Umbilical cord (tissue), 2 donors: ENCODE results near the gene DQX1. TPM values are rescaled to one million over a fixed set of nuclear protein-coding genes. Genes with fewer than 3 reads are reported as not detected.
A peak's percentile ranks its signal among the peaks of the same experiment; 100 is the strongest.

Experiments used
- DNase-seq: peaks from one replicate; pipeline ENCODE4 v3.0.0-alpha.2; 2015; ENCODE audit warnings: low spot score
- total RNA-seq: library from RNA; depleted of rRNA; stranded (reverse); fragments of >200 nt; gene quantifications from one replicate; pipeline ENCODE4 v1.2.3, GENCODE V29; 2014; ENCODE audit warnings: low replicate concordance; ENCODE audit not compliant: insufficient read depth

DQX1 gene
- total RNA-seq, 1 donor from 2014 or later, result 0.24 TPM

DNA sequence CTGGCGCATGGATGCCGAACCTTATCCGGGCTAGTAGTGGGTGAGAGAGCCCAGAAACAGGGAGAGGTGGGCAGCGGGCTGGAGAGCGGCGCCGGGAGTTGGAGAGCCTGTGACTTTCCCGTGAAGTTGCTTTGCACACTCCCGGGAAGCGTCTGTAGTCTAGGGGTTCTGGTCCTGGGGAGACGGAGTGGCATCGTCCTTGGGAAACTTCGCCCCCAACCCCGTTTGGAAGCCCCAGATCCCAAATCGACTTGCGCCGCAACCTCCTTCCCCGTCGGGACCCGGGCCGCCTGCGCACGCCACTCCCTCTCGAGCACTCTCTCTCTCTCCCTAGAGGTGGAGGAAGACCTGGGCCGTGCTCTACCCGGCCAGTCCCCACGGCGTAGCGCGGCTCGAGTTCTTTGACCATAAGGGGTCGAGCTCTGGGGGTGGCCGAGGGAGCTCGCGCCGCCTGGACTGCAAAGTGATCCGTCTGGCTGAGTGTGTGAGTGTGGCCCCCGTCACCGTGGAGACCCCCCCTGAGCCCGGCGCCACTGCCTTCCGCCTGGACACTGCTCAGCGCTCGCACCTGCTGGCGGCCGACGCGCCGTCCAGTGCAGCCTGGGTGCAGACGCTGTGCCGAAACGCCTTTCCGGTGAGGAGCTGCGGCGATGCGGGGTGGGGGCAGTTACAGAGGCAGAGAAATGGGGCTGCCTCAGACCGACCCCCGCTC, 28.9 kb upstream of the DQX1 start:
- no peak for DNase-seq

DNA sequence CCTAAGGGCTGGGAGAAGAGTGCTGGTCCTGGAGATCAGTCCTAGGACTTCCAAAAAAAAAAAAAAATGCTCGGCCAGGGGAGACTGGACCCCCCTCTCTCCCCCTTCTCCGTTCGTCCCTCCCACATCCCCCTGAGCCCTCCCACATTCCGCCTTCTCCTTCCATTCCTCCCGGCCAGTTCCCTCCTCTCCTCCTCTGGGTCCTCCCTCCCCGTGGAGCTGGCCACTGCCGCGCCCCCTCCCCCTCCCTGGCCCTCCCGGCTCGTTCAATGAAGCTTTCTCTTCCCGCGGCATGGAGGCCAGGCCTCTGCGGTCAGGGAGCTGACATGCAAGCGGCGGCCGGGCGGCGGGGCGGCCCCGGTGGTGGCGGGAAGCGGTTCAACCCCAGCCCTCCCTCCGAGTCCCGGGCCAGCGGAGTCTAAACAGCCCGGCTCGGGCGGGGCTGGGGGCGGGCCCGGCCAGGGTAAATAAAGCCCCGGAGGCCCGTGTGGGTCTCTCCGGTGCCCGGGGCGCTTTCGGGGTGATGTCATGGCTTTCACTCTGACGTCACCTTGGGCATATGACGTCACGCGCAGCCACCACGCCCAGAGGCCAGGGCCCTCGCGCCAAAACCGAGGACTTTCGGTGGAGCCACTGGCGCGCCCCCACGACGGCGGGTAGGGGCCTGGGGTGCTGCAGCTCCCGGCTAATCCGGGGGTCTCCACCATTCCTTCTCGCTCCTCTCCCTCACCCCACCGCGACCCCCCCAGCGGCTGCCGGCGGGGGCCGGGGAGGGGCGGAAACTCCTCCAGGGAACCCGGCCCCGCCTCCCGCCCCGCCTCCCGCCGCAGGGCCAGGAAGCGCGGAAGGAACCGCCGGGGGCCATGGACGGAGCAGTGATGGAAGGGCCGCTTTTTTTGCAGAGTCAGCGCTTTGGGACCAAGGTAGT, 28.1 kb upstream of the DQX1 start, which contains the start of the genes DOK1 and LOXL3:
DOK1 (plus strand) TSS at position 829 of the 928 bp plus-strand sequence; CDS start at position 864, 35 bp downstream.
LOXL3 (minus strand) TSS at position 51 of the 928 bp plus-strand sequence. CDS start 1,308 bp downstream, outside the sequence.
- peak; percentile 96 for DNase-seq

DNA sequence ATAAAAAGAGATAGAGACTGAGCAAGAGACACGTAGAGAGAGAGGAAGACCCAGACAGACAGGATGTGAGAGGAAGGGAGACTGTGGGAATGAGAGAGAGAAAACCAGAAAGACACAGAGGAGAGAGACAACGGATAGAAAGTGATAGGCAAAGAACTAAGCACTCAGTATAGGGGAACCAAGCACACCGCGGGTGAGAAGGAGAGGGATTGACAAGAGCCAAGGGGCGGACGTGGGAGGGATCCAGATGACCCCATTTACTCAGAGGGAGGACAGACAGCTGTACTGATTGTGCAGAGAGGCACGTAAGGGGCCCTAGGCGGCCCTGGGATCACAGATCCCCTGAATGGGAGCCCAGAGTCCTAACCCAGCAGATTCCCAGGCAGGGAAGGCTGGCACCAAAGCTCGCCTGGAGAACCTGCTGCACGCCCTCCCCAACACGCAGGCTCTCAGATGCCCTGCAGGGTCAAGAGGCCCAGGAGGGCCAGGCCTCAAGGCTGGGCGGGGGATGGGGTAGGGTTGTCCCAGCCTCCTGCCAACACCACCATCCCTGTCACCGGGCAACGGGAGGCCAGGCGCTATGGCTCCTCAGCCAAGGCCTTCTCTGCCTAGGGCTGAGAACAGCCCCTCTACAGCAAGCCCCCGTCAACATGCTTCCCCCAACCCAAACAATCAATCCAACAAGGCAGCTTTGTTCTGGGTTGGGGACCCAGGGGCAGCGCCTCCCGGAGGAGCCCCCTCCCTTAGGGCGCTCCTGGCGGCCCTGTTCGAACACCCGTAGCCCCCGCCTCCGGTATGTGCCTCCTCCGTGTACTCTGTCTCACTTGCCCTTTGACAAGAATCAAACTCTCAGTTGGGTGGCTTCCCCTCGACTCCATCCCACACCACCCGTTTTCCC, 27.1 kb upstream of the DQX1 start:
- peak; percentile 69 for DNase-seq

DNA sequence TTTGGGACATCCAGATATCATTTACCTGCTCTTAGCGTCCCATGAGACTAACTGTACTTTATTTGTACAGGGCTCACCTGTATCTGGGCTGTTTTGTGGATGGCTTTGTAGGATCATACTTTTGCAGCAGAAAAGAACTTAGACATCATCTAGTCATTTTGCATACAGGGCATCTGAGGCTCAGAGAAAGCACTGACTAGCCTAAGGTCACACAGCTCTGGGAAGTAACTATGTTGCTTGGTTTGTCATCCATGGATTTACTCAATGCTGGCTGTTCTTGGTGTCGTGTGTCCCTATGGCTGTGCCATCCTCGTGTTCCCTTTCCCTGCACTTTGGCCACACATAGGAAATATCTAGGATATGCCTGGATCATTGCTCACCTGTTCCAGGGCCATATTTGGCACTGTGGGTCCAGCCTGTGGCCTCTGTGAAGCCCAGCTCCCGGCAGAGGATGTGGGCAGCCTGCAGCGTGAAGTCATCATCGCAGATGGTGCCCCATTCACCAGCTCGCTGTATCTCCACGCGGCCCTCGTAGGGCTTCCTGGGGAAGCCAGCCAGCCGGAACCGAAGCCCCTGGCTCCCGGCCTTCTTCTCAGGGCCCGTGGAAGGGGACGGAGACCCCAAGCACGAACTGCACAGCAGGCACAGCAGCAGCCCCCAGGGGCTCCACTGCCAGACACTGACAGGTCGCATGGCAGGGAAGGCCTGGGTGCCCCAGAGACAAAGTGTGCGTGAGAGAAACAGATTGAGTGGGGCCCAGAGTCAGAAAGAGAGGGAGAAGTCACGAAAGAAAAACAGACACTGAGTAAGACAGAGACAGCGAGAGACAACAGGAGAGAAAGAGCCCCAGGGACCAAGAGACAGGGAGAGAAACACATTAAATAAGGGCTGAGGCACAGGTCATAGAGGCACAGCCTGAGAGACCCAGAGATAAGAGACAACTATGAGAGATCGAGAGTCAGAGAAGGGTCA, 26.2 kb upstream of the DQX1 start:
- DNase-seq, result no peak

DNA sequence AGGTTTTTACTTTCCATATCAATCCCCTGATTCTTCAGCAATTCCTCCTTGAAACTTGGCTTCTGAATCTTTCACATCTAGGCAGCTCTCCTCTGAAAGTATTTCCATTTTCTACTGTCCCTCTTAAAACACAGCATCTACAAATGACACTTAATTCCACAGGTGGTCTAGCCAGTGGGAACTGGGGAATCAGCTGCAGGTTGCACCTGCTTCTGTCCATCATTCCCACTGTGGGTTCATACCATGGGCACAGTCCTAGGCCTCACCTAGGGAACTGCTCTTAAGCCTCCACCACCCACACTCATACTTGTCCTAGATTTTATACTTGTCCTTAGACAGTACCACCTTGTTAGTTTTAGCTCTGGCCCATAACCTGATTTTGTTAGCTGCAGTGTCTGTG, 25.5 kb upstream of the DQX1 start:
- DNase-seq, result no peak

DNA sequence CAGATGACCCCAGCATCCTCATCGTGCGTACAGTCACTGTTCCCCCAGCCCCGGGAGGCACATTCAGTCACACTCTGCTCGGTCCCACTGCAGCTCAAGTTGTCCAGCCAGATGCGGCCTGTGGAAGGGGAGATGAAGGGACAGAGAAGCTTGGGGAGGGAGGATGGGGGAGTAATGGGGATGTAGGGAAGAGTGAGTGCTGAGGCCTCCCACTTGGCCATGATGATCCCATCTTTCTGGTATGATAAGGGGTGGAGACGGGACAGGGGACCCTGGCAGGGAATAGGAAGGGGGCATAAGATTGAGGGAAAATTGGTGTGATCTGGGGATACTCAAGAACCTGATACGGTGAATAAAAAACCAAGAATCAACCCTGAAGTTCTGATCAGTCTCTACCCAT, 24.2 kb upstream of the DQX1 start:
- no peak for DNase-seq

DNA sequence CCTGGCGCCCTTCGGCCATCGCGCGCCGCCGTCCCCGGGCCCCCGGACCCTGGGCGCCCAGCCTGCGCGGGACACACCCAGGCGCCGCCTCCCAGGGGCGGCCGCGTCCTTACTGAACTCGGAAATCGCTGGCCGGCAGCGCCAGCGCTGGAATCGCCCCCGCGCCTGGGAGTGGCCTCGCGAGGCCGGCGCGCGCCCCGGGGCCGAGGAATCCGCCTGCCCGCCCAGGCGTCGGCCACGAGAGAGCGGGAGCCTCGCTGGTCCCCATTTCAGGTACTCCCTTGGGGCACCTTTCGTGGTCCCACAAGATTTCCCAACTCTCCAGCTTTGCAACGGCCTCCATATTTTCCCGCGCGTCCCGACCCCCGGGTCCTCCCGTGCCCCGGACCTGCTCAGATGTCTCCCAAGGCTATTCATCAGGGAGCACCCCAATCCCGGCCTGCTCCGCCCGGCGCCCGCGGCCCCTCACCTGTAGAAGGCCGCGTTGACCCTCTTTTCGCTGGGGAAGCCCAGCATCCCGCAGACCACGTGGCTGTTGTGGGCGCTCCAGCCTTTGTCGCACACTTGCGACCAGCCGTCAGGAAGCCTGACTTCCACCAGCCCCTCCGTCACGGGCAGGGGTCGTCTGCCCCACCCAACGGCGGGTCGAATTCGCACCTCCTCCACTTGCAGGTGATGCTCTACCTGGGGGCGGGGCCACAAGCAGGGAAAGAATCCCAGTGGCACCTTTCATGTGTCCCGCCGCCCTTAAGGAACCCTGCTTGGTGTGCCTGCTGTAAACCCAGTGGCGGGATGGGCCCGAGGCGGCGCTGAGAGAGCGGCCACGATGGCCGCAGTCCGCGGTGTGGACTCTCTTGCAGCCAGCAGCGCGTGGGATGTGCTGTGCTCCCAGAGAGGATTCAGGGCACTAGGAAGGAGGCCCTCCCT, 23.1 kb upstream of the DQX1 start:
- peak; percentile 75 for DNase-seq

DNA sequence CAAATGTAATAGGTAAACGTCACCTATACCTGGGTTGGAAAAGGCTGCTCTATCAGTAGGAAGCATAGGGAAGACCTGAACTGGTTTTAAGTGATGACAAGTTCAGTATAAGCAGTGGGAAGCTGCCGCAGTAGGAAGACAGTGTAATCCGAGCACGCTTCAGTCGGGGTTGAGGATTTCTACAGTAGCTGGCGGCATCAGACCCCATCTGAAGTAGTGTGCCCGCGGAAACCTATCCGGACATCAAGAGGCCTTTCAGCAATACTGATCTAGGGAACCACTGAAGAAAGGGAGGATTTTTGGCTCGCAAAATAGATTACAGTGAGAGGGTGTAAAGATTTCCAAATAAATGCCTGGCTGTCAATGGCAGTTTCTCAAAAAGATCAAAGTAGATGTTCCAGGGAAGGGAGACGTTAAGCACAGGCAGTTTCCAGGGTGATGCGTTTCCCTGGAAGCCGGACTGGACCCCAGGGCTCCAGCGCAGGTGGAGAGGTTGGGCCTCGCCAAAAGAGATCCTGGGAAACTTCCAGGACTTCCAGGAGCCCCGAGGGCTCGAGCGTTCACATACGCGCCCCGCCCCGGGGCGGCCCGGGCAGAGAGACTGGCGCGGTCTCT, 22.4 kb upstream of the DQX1 start:
- no peak for DNase-seq

DNA sequence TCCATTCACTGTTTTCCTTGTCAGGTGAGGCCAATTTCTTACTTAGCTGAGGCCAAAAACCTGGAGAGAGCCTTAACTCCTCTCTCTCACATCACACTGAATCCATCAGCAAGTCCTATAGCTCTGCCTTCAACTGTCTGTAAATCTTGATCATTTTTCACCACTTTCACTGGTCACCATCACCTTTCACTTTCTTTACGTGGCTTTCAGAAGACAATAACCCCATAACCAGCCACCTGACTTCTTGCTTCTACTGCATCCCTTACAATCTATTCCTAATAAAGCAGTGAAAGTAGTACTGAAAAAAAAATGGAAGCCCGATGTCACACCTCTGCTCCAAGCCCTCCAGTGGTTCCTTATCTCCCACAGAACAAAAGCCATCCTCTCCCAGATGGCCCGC, 20.0 kb upstream of the DQX1 start:
- no peak for DNase-seq

DNA sequence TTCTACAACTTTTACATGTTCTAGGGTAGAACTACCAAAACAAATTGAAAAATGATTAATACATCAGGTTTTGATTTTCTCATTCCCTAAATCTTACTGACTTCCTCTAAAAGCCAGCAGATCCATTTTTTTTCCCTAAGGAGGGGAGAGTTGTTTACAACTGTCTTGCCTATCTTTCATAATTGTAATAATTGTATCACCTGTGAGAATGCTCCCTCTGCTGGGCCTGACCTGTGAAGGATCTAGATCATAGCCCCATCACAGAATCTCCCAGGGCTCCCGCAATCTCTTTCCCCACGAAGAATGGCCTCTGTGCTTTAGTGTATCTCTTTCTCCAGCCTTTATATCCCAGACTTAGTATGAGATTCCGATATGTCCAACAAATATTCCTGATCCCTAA, 18.6 kb upstream of the DQX1 start:
- no peak for DNase-seq

DNA sequence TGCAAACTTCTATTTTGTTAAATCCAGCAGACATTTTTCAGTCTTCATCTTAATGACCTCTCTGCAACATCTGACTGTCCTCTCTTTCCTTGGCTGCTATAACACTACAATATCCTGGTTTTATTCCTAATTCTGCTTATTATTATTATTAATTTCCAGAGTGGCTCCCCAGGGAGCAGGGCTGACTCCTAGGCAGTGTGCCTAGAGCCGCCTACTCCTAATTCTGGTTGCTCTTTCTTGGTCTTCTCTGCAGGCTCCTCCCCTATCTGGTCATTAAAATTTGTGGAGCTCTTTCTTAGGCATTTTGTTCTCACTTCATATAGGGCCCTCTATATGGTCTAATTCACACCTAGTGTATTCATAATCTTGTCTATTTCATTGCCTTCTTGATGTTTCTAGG, 16.9 kb upstream of the DQX1 start:
- DNase-seq, result no peak

DNA sequence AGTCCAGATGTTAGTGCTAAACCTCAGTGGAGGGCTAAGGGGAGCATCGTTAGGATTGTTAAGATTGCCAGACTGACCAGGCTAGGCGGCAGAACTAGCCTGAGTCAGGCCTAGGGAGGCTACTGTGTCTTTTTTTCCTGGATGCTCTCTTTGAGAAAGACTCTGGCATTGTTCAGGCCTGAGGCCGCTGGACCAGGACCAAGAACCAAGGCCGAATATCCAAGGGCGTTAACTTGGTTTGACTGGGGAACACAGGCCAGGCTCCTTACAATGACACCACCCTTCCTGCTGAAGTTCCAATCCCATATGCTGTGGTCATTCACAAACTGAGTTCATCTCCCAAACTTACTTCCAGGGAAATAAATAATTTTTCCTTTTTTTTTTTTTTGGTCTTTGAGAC, 14.3 kb upstream of the DQX1 start:
- no peak for DNase-seq

DNA sequence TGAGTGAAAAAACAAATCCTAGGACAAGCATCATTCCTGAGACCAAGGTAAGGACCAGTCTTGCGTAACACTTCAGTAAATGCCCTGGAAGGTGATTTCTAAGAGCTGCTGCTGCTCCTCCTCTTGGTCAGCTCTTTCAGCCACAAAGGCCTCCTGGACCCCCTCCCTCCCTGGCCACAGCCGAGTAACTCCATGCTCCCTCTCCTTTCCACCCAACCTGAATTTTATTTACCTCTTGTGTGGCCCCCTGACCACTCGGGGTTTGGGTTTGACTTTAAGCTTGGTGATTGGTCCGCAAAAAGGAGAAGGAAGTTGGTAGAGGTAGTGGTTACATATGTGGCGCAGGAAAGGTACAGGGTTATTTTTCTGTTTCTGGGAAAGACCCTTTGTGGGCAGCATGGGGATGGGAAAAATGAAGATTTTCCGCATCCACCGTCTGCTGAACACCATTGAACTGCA, 12.9 kb upstream of the DQX1 start:
- no peak for DNase-seq

DNA sequence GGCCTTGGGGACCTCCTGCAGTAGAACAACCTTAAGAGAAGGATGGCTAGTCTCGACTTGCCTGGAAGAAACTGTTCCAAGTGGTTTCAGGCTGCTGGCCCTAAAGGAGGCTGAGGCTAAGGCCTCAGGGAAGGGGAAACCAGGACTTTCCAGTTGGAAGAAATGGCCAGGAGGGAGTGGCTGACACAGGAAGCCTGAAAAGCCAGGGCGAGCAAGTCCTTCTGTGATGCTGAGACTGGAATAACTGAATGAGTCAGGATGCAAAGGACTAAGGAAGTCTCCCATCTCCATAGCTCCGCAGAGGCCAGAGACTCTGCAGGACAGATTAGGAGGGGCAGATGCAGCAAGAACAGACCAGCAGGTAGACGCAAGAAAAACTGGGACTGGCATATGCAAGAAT, 11.1 kb upstream of the DQX1 start:
- no peak for DNase-seq

DNA sequence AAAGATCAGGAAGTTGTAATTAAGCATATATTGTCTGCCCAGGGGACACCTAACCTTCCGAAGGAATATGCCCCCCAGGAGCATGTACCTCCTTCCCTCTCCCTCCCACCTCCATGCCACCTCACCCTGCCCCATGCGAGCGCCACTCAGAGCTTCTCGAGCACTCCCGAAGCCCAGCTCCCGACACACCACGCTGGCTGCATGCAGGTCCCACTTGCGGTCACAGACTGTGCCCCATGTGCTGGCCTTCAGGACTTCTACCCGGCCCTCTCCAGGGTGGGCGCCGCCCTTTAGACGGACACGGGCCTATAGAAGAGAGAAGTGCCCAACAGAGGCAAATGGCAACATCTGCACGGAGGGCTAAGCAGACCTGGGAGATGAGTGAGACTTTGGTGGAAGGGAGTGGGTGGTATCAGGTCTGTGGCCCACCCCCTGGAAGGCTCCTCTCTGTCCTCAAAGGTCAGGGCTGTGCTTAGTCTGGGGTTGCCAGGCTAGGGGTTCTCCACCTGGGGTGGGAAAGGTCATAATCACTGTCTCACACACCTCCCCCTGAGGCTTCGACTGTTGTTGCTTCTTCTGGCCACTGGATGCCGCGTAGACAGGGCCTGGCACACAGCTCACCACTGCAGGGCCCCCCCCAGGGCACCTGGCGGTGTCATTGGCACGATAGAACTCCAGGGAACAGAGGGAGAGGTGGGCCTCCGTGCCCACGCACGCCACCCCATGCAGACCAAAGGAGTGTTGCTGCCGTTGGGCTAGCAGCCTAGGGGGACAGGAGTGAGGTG, 10.3 kb upstream of the DQX1 start:
- DNase-seq, result no peak

DNA sequence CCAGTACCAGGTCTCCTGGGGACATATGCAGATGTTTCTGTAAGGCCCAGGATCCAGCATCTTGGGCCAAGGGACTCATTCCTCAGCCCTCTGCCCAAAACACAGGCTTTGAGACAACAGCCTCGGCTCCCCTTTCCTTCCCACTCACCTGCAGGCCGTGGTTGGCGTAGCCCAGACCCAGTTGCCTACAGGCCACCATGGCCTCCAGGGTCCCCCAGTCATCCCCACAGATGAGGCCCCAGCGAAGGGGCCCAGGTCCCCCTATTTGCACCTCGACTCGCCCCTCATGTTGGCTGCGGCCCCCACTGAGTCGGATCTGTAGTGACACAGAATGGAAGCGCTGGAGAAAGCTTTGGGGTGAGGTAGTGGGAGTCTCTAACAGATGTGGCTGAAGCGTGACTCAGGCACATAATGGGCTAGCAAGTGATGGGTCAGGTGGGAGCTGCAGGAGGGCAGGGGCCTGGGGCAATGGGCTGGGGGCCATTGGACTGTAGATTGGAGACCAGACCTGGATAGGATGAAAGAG, 9.5 kb upstream of the DQX1 start:
- DNase-seq, result no peak

DNA sequence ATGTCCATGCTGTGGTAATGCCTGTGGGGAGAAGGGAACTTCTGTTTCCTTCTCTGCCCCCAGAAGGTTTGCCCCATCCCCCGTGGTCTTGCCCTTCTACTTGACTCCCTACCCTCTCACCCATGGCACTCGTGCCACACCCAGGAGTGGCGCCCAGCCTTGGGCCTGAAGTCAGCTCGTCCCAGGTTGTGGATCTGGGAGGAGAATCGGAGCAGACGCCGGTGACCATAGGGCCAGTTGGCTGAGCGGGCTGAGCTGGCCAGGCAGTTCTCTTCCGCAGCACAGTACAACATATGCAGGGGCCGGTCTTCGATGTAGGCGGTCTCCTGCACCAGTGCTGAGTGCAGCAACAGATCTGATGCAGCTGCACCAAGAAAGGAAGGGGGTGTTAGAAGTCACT, 8.4 kb upstream of the DQX1 start:
- DNase-seq, result no peak

DNA sequence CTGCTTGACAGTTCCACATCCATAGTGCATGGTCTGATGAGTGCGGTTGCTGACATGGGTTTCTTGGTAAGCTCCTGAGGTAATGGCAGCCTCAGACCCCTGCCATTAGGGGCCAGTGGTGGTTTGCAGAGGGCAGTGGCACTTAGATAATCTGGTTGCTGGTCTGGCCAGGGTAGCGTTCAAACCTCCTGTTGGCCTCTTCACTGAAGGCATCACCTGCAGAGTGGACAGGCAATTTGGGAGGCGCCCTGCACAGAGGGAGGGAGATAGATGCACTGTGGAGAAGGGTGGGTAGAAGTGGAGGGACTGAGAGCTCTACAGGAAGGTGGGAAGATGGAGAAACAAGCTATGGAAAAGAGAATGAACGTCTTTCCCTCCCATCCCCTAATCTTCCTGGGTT, 7.4 kb upstream of the DQX1 start:
- no peak for DNase-seq
